Effector memory CD8-positive, alpha-beta T cell (primary cell): ENCODE data around the gene IQCC.
A peak's percentile ranks its signal among the peaks of the same experiment; 100 is the strongest.

Source experiments
- ATAC-seq: fragments of 150-1000 bp; cut with Tn5 transposase; replicated peaks from 2 replicates; pipeline ENCODE4 v1.10.0; 2021; ENCODE audit warnings: mild to moderate bottlenecking, moderate library complexity
- DNase-seq, 3 experiments: peaks; one replicate each; pipeline ENCODE4 v3.0.0; 2021
- H3K27ac Mint-ChIP-seq, 2 donors: one replicate each; pipeline ENCODE4 v1.8.0; 2022; ENCODE audit warnings: mild to moderate bottlenecking in 2 of 2, mixed read lengths in 2 of 2, moderate library complexity in 2 of 2
- H3K27me3 Mint-ChIP-seq, 2 donors: one replicate each; pipeline ENCODE4 v1.8.0; 2022; ENCODE audit warnings: mixed read lengths in 2 of 2
- H3K36me3 Mint-ChIP-seq: one replicate; pipeline ENCODE4 v1.8.0; 2022; ENCODE audit warnings: mild to moderate bottlenecking, moderate library complexity, mixed read lengths; ENCODE audit not compliant: insufficient read depth
- H3K4me1 Mint-ChIP-seq, 2 donors: one replicate each; pipeline ENCODE4 v1.8.0; 2022; ENCODE audit warnings: low read depth in 2 of 2, mixed read lengths in 2 of 2
- H3K4me3 Mint-ChIP-seq, 2 donors: one replicate each; pipeline ENCODE4 v1.8.0; 2022; ENCODE audit warnings: mild to moderate bottlenecking in 2 of 2, mixed read lengths in 2 of 2, moderate library complexity in 2 of 2
- H3K9me3 Mint-ChIP-seq, 2 donors: one replicate each; pipeline ENCODE4 v1.8.0; 2022; ENCODE audit warnings: mixed read lengths in 2 of 2

Gene IQCC

GRCh38 chr1:32199717-32200072 is 5.8 kb upstream of the IQCC start:
- H3K27me3 Mint-ChIP-seq, result no peaks in the 10 kb centered on the region
- peak overlapping the region; percentile 94 for H3K27ac Mint-ChIP-seq
- H3K9me3 Mint-ChIP-seq, result no peaks in the 10 kb centered on the region
- DNase-seq (no peak), ATAC-seq (no peak)
- H3K4me1 Mint-ChIP-seq, result peaks cover 57 to 60% of the 10 kb centered on the region in 2 donors
- H3K36me3 Mint-ChIP-seq, result peaks cover 30% of the 10 kb centered on the region
- peak overlapping the region; percentile 92 for H3K4me3 Mint-ChIP-seq

GRCh38 chr1:32200226-32201010 is 5.1 kb upstream of the IQCC start, which contains the start of gene CCDC28B:
TSS of gene CCDC28B (plus strand) at chr1:32200595. CDS start at chr1:32201936, 1,341 bp downstream.
- Mint-ChIP-seq H3K4me3 (peak within 1 kb of the TSS; percentile 92), H3K36me3 (peaks cover 27% of the 10 kb centered on the region), H3K27ac (peak within 1 kb of the TSS; percentile 94), H3K9me3 (no peaks in the 10 kb centered on the region), H3K27me3 (no peaks in the 10 kb centered on the region), H3K4me1 (peaks cover 56 to 61% of the 10 kb centered on the region in 2 donors)
- DNase-seq (peak; percentile 23 to 52 (median 35)), ATAC-seq (peak; percentile 32)

- DNase-seq, result peak; percentile 63 to 77 (median 74)
- Mint-ChIP-seq H3K4me1 (peaks cover 55 to 57% of the 10 kb centered on the region in 2 donors), H3K9me3 (no peaks in the 10 kb centered on the region), H3K36me3 (peaks cover 23% of the 10 kb centered on the region), H3K27ac (peak overlapping the region; percentile 94), H3K27me3 (no peaks in the 10 kb centered on the region), H3K4me3 (peak overlapping the region; percentile 92)
- ATAC-seq, result peak; percentile 76
These were observed 4.2 kb upstream of the IQCC start for GRCh38 chr1:32201011-32201855.

GRCh38 chr1:32204943-32205361 is 519 bp upstream of the IQCC start:
- DNase-seq, result no peak
- H3K4me1 Mint-ChIP-seq, result peaks cover 35 to 40% of the 10 kb centered on the region in 2 donors
- H3K4me3 Mint-ChIP-seq, result peak overlapping the region; percentile 84 to 88
- no peaks in the 10 kb centered on the region for H3K27me3 Mint-ChIP-seq
- H3K36me3 Mint-ChIP-seq, result peaks cover 22% of the 10 kb centered on the region
- H3K27ac Mint-ChIP-seq, result peak overlapping the region; percentile 91 to 94
- no peak for ATAC-seq
- no peaks in the 10 kb centered on the region for H3K9me3 Mint-ChIP-seq

GRCh38 chr1:32208469-32208868 is 3.0 kb downstream of the IQCC start:
- H3K36me3 Mint-ChIP-seq, result peaks cover 3% of the 10 kb centered on the region
- no peak overlapping the region for H3K4me3 Mint-ChIP-seq
- H3K27ac Mint-ChIP-seq, result no peak overlapping the region
- no peaks in the 10 kb centered on the region for H3K27me3 Mint-ChIP-seq
- ATAC-seq, result no peak
- peaks cover 14 to 18% of the 10 kb centered on the region in 2 donors for H3K4me1 Mint-ChIP-seq
- no peaks in the 10 kb centered on the region for H3K9me3 Mint-ChIP-seq
- DNase-seq, result no peak

- Mint-ChIP-seq H3K27ac (peak within 1 kb of the TSS; percentile 60 to 83), H3K4me3 (no peak within 1 kb of the TSS), H3K36me3 (peaks cover 3% of the 10 kb centered on the region), H3K9me3 (no peaks in the 10 kb centered on the region), H3K4me1 (peaks cover 13 to 17% of the 10 kb centered on the region in 2 donors), H3K27me3 (no peaks in the 10 kb centered on the region)
- no peak for ATAC-seq
- no peak for DNase-seq
These were observed 3.4 kb downstream of the IQCC start, which contains the start of gene DCDC2B for GRCh38 chr1:32208891-32209328. TSS of gene DCDC2B (plus strand) at chr1:32209089. CDS start at chr1:32209094, 5 bp downstream.

GRCh38 chr1:32215629-32216480 is 10.4 kb downstream of the IQCC start:
- Mint-ChIP-seq H3K27me3 (no peaks in the 10 kb centered on the region), H3K27ac (peak overlapping the region in 1 of 2 donors; percentile 75), H3K9me3 (no peaks in the 10 kb centered on the region), H3K36me3 (peaks cover 11% of the 10 kb centered on the region), H3K4me3 (no peak overlapping the region), H3K4me1 (peaks cover under 1 to 9% of the 10 kb centered on the region in 2 donors)
- DNase-seq, result peak; percentile 38 to 45 (median 44)
- peak; percentile 83 for ATAC-seq

GRCh38 chr1:32216566-32216965 is 11.1 kb downstream of the IQCC start:
- Mint-ChIP-seq H3K4me3 (no peak overlapping the region), H3K27me3 (no peaks in the 10 kb centered on the region), H3K36me3 (peaks cover 11% of the 10 kb centered on the region), H3K27ac (peak overlapping the region in 1 of 2 donors; percentile 75), H3K9me3 (no peaks in the 10 kb centered on the region), H3K4me1 (peaks cover 7 to 14% of the 10 kb centered on the region in 2 donors)
- ATAC-seq (no peak), DNase-seq (no peak)

GRCh38 chr1:32219022-32219421 is 13.6 kb downstream of the IQCC start:
- Mint-ChIP-seq H3K27me3 (no peaks in the 10 kb centered on the region), H3K9me3 (no peaks in the 10 kb centered on the region), H3K4me3 (no peak overlapping the region), H3K36me3 (peaks cover 31% of the 10 kb centered on the region), H3K4me1 (peaks cover 18 to 25% of the 10 kb centered on the region in 2 donors), H3K27ac (peak overlapping the region in 1 of 2 donors; percentile 18)
- DNase-seq (no peak), ATAC-seq (no peak)

- no peak for ATAC-seq
- DNase-seq, result no peak
- Mint-ChIP-seq H3K27me3 (no peaks in the 10 kb centered on the region), H3K4me1 (peaks cover 22 to 24% of the 10 kb centered on the region in 2 donors), H3K4me3 (peak overlapping the region; percentile 91), H3K27ac (peak overlapping the region; percentile 96 to 99), H3K36me3 (peaks cover 47% of the 10 kb centered on the region), H3K9me3 (no peaks in the 10 kb centered on the region)
These were observed 15.5 kb downstream of the IQCC start for GRCh38 chr1:32220746-32221580.

GRCh38 chr1:32221581-32221979 is 16.1 kb downstream of the IQCC start:
- DNase-seq (no peak), ATAC-seq (no peak)
- Mint-ChIP-seq H3K4me1 (peaks cover 21 to 22% of the 10 kb centered on the region in 2 donors), H3K36me3 (peaks cover 53% of the 10 kb centered on the region), H3K27ac (peak overlapping the region; percentile 96 to 99), H3K9me3 (no peaks in the 10 kb centered on the region), H3K4me3 (peak overlapping the region; percentile 91), H3K27me3 (no peaks in the 10 kb centered on the region)
